Breast epithelium (tissue), 3 donors: ENCODE data around the gene SLC9A3.

Source experiments
- CTCF ChIP-seq, 3 donors: fragments of 450-650 bp; IDR thresholded peaks; one replicate each; pipeline ENCODE4 v1.5.1; 2016 to 2017; ENCODE audit warnings: antibody characterized with exemption in 3 of 3, mild to moderate bottlenecking in 3 of 3, moderate library complexity in 3 of 3
- POLR2A ChIP-seq: fragments of 450-650 bp; IDR thresholded peaks from one replicate; pipeline ENCODE4 v1.6.1; 2016; ENCODE audit warnings: antibody characterized with exemption, mild to moderate bottlenecking, moderate library complexity
- POLR2AphosphoS5 ChIP-seq, 3 donors: sonication (generic); formaldehyde crosslinking; IDR thresholded peaks; one replicate each; pipeline ENCODE4 v1.6.1; 2017; ENCODE audit warnings: antibody characterized with exemption in 3 of 3

GRCh38 chr5:452978-453710 lies 71.1 kb downstream of the SLC9A3 start:
- TF ChIP-seq CTCF (IDR thresholded peaks at IDR 0.05): no peak
- TF ChIP-seq POLR2A: no peak
- TF ChIP-seq POLR2AphosphoS5 (IDR thresholded peaks at IDR 0.05): no peak
